Naive thymus-derived CD4-positive, alpha-beta T cell (primary cell): Measurements from ENCODE around the gene YPEL4. TPM values are rescaled to one million over a fixed set of nuclear protein-coding genes. Genes with fewer than 3 reads are reported as not detected.
"Not testable (repeated sequence)": the region's sequence is repeated elsewhere in the genome, so short reads cannot be mapped to it uniquely, and the experiment has no call there.

Experiments used
- ATAC-seq: fragments of 150-1000 bp; cut with Tn5 transposase; 2 replicates; pipeline ENCODE4 v1.10.0; 2021; ENCODE audit warnings: mild to moderate bottlenecking, moderate library complexity
- CTCF ChIA-PET: fragments of 350-600 bp; sonication (Branson Sonifier 250); formaldehyde crosslinking; loops from one replicate; lab custom pipeline; 2021; ENCODE audit warnings: antibody characterized with exemption; lab: Charles Lee
- POLR2A ChIA-PET: fragments of 350-600 bp; sonication (Branson Sonifier 250); formaldehyde crosslinking; loops from one replicate; lab custom pipeline; 2021; ENCODE audit warnings: antibody characterized with exemption, inconsistent platforms; lab: Charles Lee
- DNase-seq, 9 donors: peaks; one replicate each; pipeline versions ENCODE4 v3.0.0 to v3.0.0-alpha.2; 2020 to 2022; ENCODE audit warnings: mixed read lengths in 1 of 9
- H3K27ac ChIP-seq: one replicate; pipeline ENCODE4 v1.7.0; 2013; ENCODE audit warnings: mild to moderate bottlenecking, low read depth, low read length, moderate library complexity
- H3K27me3 ChIP-seq, 2 donors: one replicate each; pipeline ENCODE4 v1.7.0; 2013; ENCODE audit warnings: low read length in 2 of 2, mild to moderate bottlenecking in 2 of 2, moderate library complexity in 2 of 2; ENCODE audit not compliant: control insufficient read depth in 2 of 2, insufficient read depth in 2 of 2
- H3K36me3 ChIP-seq, 3 experiments: 1 replicate in 2 of 3; 2 replicates in 1 of 3; pipeline ENCODE4 v1.7.0; 2013; ENCODE audit warnings: low read length in 3 of 3, mild to moderate bottlenecking in 3 of 3, moderate library complexity in 1 of 3; ENCODE audit not compliant: insufficient read depth in 3 of 3, control insufficient read depth in 2 of 3
- H3K4me1 ChIP-seq, 2 donors: one replicate each; pipeline ENCODE4 v1.7.0; 2013; ENCODE audit warnings: low read length in 2 of 2, mild to moderate bottlenecking in 2 of 2, moderate library complexity in 1 of 2; ENCODE audit not compliant: control insufficient read depth in 2 of 2, insufficient read depth in 2 of 2
- H3K4me3 ChIP-seq: 2 replicates; pipeline ENCODE4 v1.7.0; 2013; ENCODE audit warnings: mild to moderate bottlenecking, low read length
- H3K9me3 ChIP-seq, 3 experiments: 1 replicate in 2 of 3; 2 replicates in 1 of 3; pipeline ENCODE4 v1.7.0; 2013; ENCODE audit warnings: low read length in 3 of 3; ENCODE audit not compliant: control insufficient read depth in 2 of 3
- H3K27ac Mint-ChIP-seq, 9 donors: one replicate each; pipeline ENCODE4 v1.8.0; 2020 to 2022; ENCODE audit warnings: mixed read lengths in 9 of 9, mild to moderate bottlenecking in 8 of 9, moderate library complexity in 5 of 9, inconsistent platforms in 2 of 9
- H3K27me3 Mint-ChIP-seq, 5 donors: one replicate each; pipeline ENCODE4 v1.8.0; 2021 to 2022; ENCODE audit warnings: mixed read lengths in 5 of 5, mild to moderate bottlenecking in 1 of 5
- H3K36me3 Mint-ChIP-seq, 5 donors: one replicate each; pipeline ENCODE4 v1.8.0; 2020 to 2022; ENCODE audit warnings: mixed read lengths in 5 of 5, mild to moderate bottlenecking in 3 of 5, inconsistent platforms in 1 of 5
- H3K4me1 Mint-ChIP-seq, 7 donors: one replicate each; pipeline ENCODE4 v1.8.0; 2020 to 2022; ENCODE audit warnings: mixed read lengths in 7 of 7, mild to moderate bottlenecking in 3 of 7, inconsistent platforms in 1 of 7
- H3K4me3 Mint-ChIP-seq, 10 donors: one replicate each; pipeline ENCODE4 v1.8.0; 2020 to 2022; ENCODE audit warnings: mild to moderate bottlenecking in 10 of 10, mixed read lengths in 10 of 10, moderate library complexity in 6 of 10, inconsistent platforms in 2 of 10
- H3K9me3 Mint-ChIP-seq, 11 donors: one replicate each; pipeline ENCODE4 v1.8.0; 2020 to 2022; ENCODE audit warnings: mixed read lengths in 11 of 11, mild to moderate bottlenecking in 4 of 11, inconsistent platforms in 1 of 11, moderate library complexity in 1 of 11
- intact Hi-C, 2 donors: fragments of 100-400 bp; cut with micrococcal nuclease; formaldehyde crosslinking; loops; one replicate each; pipeline ENCODE4 v1.15.1; 2023
- polyA plus RNA-seq, 2 donors: library from polyadenylated mRNA; unstranded; fragments of 300-500 nt; fragmentation: Illumina TruSeq; gene quantifications; one replicate each; pipeline ENCODE4 v1.2.3, GENCODE V29; 2021
- total RNA-seq, 6 experiments: library from RNA in 5 of 6; stranded (reverse) in 5 of 6; gene quantifications; 1 replicate in 5 of 6; 2 replicates in 1 of 6; pipeline ENCODE4 v1.2.3 and lab custom pipeline; 2021 to 2026

Gene YPEL4
- total RNA-seq = 10 to 100 TPM in 2 of 5 experiments, 1 to 10 TPM in 2, under 1 TPM in 1; 0.70 to 13.4 (median 4.3) TPM
- under 1 TPM; 0.15 to 0.18 TPM for polyA plus RNA-seq
- 5.0 reads per million, percentile 24 among the genes with 10 or more reads in this experiment for total RNA-seq (lab: John Stamatoyannopoulos, UW)

GRCh38 chr11:57649826-57650738 is at the start of gene YPEL4:
YPEL4 (minus strand) TSS chr11:57649912; CDS start chr11:57647107, 2,805 bp downstream.
- intact Hi-C loops = loop anchor here (1.0 to 2.0 kb wide), 3 partner anchors 7 to 62 kb away; partner anchors contain the start of genes CLP1 (in 2 of the 2), MED19 (in 1 of the 2) and TMX2 (in 1 of the 2)
- no peaks in the 10 kb centered on the region for H3K36me3 ChIP-seq
- CTCF ChIA-PET = interaction anchor here (1.2 to 1.9 kb wide), 2 partner anchors 10 to 82 kb away, joined by 4 to 8 read pairs; partner anchors contain the start of gene UBE2L6
- H3K27ac ChIP-seq = peak within 1 kb of the TSS; percentile 19
- POLR2A ChIA-PET = interaction anchor here (0.6 to 2.6 kb wide), 6 partner anchors 9 to 91 kb away, joined by 3 to 9 read pairs (median 4); partner anchors contain the start of genes MED19, SELENOH, TMX2 and ZDHHC5
- peak within 1 kb of the TSS; percentile 68 to 93 (median 87) for H3K27ac Mint-ChIP-seq
- peaks cover 11 to 18% of the 10 kb centered on the region in 2 donors for H3K4me1 ChIP-seq
- ATAC-seq = peak; percentile 93
- peaks cover 30 to 46% (median 42%) of the 10 kb centered on the region in 5 donors for H3K27me3 Mint-ChIP-seq
- peak in 8 of 9 donors; percentile 47 to 86 (median 62) for DNase-seq
- no peaks in the 10 kb centered on the region for H3K36me3 Mint-ChIP-seq
- peaks cover 0 to 4% (median 0%) of the 10 kb centered on the region in 11 donors for H3K9me3 Mint-ChIP-seq
- H3K4me3 ChIP-seq = peak within 1 kb of the TSS; percentile 66
- H3K4me1 Mint-ChIP-seq = peaks cover 28 to 60% (median 48%) of the 10 kb centered on the region in 7 donors
- peak within 1 kb of the TSS; percentile 79 to 93 (median 85) for H3K4me3 Mint-ChIP-seq
- no peaks in the 10 kb centered on the region for H3K9me3 ChIP-seq
- peaks cover 10 to 16% of the 10 kb centered on the region in 2 donors for H3K27me3 ChIP-seq

- Mint-ChIP-seq H3K36me3 (peaks cover 0 to 34% (median 25%) of the 10 kb centered on the region in 5 donors), H3K4me3 (no peak overlapping the region), H3K9me3 (peaks cover 0 to 1% (median 0%) of the 10 kb centered on the region in 11 donors), H3K27ac (no peak overlapping the region), H3K27me3 (no peaks in the 10 kb centered on the region), H3K4me1 (no peaks in the 10 kb centered on the region)
- ChIA-PET POLR2A (interaction anchor here (0.8 kb wide), 1 partner anchor 23 kb away, joined by 3 read pairs; no protein-coding TSS in a partner anchor), CTCF (no interaction called here)
- no peaks in the 10 kb centered on the region for H3K9me3 ChIP-seq
- no peak overlapping the region for H3K4me3 ChIP-seq
- ATAC-seq (peak; percentile 34), DNase-seq (no peak)
- no peaks in the 10 kb centered on the region for H3K4me1 ChIP-seq
- no peak overlapping the region for H3K27ac ChIP-seq
- no peaks in the 10 kb centered on the region for H3K27me3 ChIP-seq
- peaks cover 28 to 83% (median 36%) of the 10 kb centered on the region in 3 experiments for H3K36me3 ChIP-seq
- intact Hi-C loops = no loop called here
These were observed 49.2 kb upstream of the YPEL4 start for GRCh38 chr11:57698843-57699365.

GRCh38 chr11:57690474-57690873 is 40.8 kb upstream of the YPEL4 start:
- H3K27ac Mint-ChIP-seq, H3K27ac ChIP-seq, H3K4me1 Mint-ChIP-seq, H3K27me3 Mint-ChIP-seq, H3K9me3 Mint-ChIP-seq, CTCF ChIA-PET, ATAC-seq, H3K9me3 ChIP-seq, H3K27me3 ChIP-seq, DNase-seq, H3K4me1 ChIP-seq, POLR2A ChIA-PET, intact Hi-C loops, H3K4me3 Mint-ChIP-seq, H3K4me3 ChIP-seq: not testable (repeated sequence)
- peaks cover 33 to 87% (median 41%) of the 10 kb centered on the region in 3 experiments for H3K36me3 ChIP-seq
- peaks cover 13 to 39% (median 32%) of the 10 kb centered on the region in 5 donors for H3K36me3 Mint-ChIP-seq

GRCh38 chr11:57681168-57681567 is 31.5 kb upstream of the YPEL4 start:
- Mint-ChIP-seq H3K9me3 (no peaks in the 10 kb centered on the region), H3K27me3 (no peaks in the 10 kb centered on the region), H3K4me3 (peak overlapping the region in 4 of 10 donors; percentile 10 to 54 (median 36)), H3K27ac (peak overlapping the region in 7 of 9 donors; percentile 14 to 76 (median 59)), H3K4me1 (peaks cover 28 to 62% (median 50%) of the 10 kb centered on the region in 7 donors), H3K36me3 (peaks cover 4 to 27% (median 26%) of the 10 kb centered on the region in 5 donors)
- POLR2A ChIA-PET = interaction anchor here (0.9 kb wide), 1 partner anchor 12 kb away, joined by 3 read pairs; no protein-coding TSS in a partner anchor
- Histone ChIP-seq H3K9me3 (no peaks in the 10 kb centered on the region), H3K36me3 (peaks cover 0 to 67% (median 13%) of the 10 kb centered on the region in 3 experiments), H3K27ac (no peak overlapping the region), H3K4me1 (peaks cover 4 to 31% of the 10 kb centered on the region in 2 donors), H3K27me3 (no peaks in the 10 kb centered on the region), H3K4me3 (no peak overlapping the region)
- ATAC-seq (no peak), DNase-seq (no peak)
- intact Hi-C loops = no loop called here
- CTCF ChIA-PET = interaction anchor here (0.7 to 0.9 kb wide), 2 partner anchors 11 to 188 kb away, joined by 3 to 4 read pairs; no protein-coding TSS in a partner anchor

GRCh38 chr11:57680552-57680874 is 30.8 kb upstream of the YPEL4 start:
- H3K4me3 ChIP-seq = no peak overlapping the region
- Mint-ChIP-seq H3K36me3 (peaks cover 4 to 28% (median 27%) of the 10 kb centered on the region in 5 donors), H3K27me3 (no peaks in the 10 kb centered on the region), H3K27ac (peak overlapping the region in 8 of 9 donors; percentile 36 to 76 (median 46)), H3K9me3 (no peaks in the 10 kb centered on the region), H3K4me3 (peak overlapping the region in 7 of 10 donors; percentile 8 to 54 (median 26)), H3K4me1 (peaks cover 34 to 69% (median 57%) of the 10 kb centered on the region in 7 donors)
- ChIA-PET CTCF (interaction anchor here (0.7 kb wide), 1 partner anchor 188 kb away, joined by 4 read pairs; no protein-coding TSS in a partner anchor), POLR2A (interaction anchor here (0.9 kb wide), 1 partner anchor 13 kb away, joined by 3 read pairs; no protein-coding TSS in a partner anchor)
- no peaks in the 10 kb centered on the region for H3K27me3 ChIP-seq
- H3K27ac ChIP-seq = no peak overlapping the region
- peaks cover 0 to 66% (median 13%) of the 10 kb centered on the region in 3 experiments for H3K36me3 ChIP-seq
- H3K9me3 ChIP-seq = no peaks in the 10 kb centered on the region
- peaks cover 5 to 36% of the 10 kb centered on the region in 2 donors for H3K4me1 ChIP-seq
- DNase-seq (no peak), ATAC-seq (no peak)
- intact Hi-C loops = no loop called here

GRCh38 chr11:57679396-57679795 is 29.7 kb upstream of the YPEL4 start:
- Mint-ChIP-seq H3K27ac (no peak overlapping the region), H3K36me3 (peaks cover 5 to 31% (median 26%) of the 10 kb centered on the region in 5 donors), H3K27me3 (no peaks in the 10 kb centered on the region), H3K4me1 (peaks cover 36 to 80% (median 68%) of the 10 kb centered on the region in 7 donors), H3K4me3 (no peak overlapping the region), H3K9me3 (no peaks in the 10 kb centered on the region)
- peaks cover 11 to 40% of the 10 kb centered on the region in 2 donors for H3K4me1 ChIP-seq
- no peaks in the 10 kb centered on the region for H3K27me3 ChIP-seq
- H3K4me3 ChIP-seq = no peak overlapping the region
- peaks cover 3 to 66% (median 10%) of the 10 kb centered on the region in 3 experiments for H3K36me3 ChIP-seq
- no peak for DNase-seq
- intact Hi-C loops = no loop called here
- ATAC-seq = no peak
- POLR2A ChIA-PET = no interaction called here
- H3K27ac ChIP-seq = no peak overlapping the region
- H3K9me3 ChIP-seq = no peaks in the 10 kb centered on the region
- CTCF ChIA-PET = interaction anchor here (0.6 kb wide), 1 partner anchor 41 kb away, joined by 3 read pairs; no protein-coding TSS in a partner anchor
